Endothelial cell (in vitro differentiated cells): ENCODE results near the gene ALG9. TPM values are rescaled to one million over a fixed set of nuclear protein-coding genes. Genes with fewer than 3 reads are reported as not detected.
A peak's percentile ranks its signal among the peaks of the same experiment; 100 is the strongest.

ENCODE experiments used
- DNase-seq: peaks from one replicate; pipeline ENCODE4 v3.0.0; 2021; ENCODE audit warnings: low spot score
- H3K27ac Mint-ChIP-seq: one replicate; pipeline ENCODE4 v1.8.0; 2021; ENCODE audit warnings: mixed read lengths, inconsistent platforms; ENCODE audit not compliant: unreplicated experiment
- H3K27me3 Mint-ChIP-seq: one replicate; pipeline ENCODE4 v1.8.0; 2021; ENCODE audit warnings: mild to moderate bottlenecking, moderate library complexity, mixed read lengths, inconsistent platforms; ENCODE audit not compliant: unreplicated experiment
- H3K36me3 Mint-ChIP-seq: one replicate; pipeline ENCODE4 v1.8.0; 2021; ENCODE audit warnings: mild to moderate bottlenecking, low read depth, mixed read lengths, inconsistent platforms; ENCODE audit not compliant: unreplicated experiment
- H3K4me1 Mint-ChIP-seq: one replicate; pipeline ENCODE4 v1.8.0; 2021; ENCODE audit warnings: mild to moderate bottlenecking, mixed read lengths, inconsistent platforms; ENCODE audit not compliant: unreplicated experiment
- H3K4me3 Mint-ChIP-seq: one replicate; pipeline ENCODE4 v1.8.0; 2021; ENCODE audit warnings: mild to moderate bottlenecking, mixed read lengths, inconsistent platforms; ENCODE audit not compliant: unreplicated experiment
- H3K9me3 Mint-ChIP-seq: one replicate; pipeline ENCODE4 v1.8.0; 2021; ENCODE audit warnings: mixed read lengths, inconsistent platforms; ENCODE audit not compliant: unreplicated experiment
- total RNA-seq: library from RNA; stranded (reverse); fragmentation: NEBNext Ultra II Directional; extraction: Animal tissue kit (Norgen Biotek cat#: 25700); gene quantifications from one replicate; pipeline ENCODE4 v1.2.1, GENCODE V29; 2021; ENCODE audit not compliant: unreplicated experiment
- TF ChIP-seq, protein P1 (sequence below): fragments of 200-600 bp; sonication (generic); IDR thresholded peaks from one replicate; pipeline ENCODE4 v1.5.0; 2021; ENCODE audit warnings: antibody characterized with exemption; ENCODE audit not compliant: unreplicated experiment

Gene ALG9
- total RNA-seq, 1 donor from 2014 or later: 35.8 TPM

DNA sequence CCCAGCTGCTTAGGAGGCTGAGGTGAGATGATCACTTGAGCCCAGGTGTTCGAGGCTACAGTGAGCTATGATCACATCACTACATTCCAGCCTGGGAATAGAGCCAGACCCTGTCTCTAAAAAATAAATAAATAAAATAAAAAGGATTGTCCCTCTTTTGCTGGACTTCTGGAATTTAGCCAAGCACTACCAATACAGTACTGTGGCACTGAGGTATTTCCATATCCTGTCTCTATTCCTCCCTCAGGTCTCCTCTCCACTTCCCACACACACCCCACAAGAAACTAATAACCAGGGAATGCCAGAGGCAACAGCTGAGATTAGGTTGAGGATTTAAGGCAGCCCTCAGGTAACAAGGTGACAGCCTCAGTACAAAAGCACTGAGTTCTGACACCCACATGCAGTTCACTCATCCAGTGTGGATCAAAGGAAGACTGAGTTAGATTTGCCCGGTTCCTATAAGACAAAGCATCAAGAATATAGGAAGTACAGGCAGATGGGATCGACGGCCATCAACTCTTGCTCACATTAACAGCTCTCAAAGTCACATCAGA lies 100.7 kb downstream of the ALG9 start:
- peaks cover 4% of the 10 kb centered on the region for H3K27me3 Mint-ChIP-seq
- H3K9me3 Mint-ChIP-seq: no peaks in the 10 kb centered on the region
- H3K36me3 Mint-ChIP-seq: peaks cover 5% of the 10 kb centered on the region
- H3K4me1 Mint-ChIP-seq: peaks cover 5% of the 10 kb centered on the region
- DNase-seq: no peak
- TF ChIP-seq, protein P1, sequence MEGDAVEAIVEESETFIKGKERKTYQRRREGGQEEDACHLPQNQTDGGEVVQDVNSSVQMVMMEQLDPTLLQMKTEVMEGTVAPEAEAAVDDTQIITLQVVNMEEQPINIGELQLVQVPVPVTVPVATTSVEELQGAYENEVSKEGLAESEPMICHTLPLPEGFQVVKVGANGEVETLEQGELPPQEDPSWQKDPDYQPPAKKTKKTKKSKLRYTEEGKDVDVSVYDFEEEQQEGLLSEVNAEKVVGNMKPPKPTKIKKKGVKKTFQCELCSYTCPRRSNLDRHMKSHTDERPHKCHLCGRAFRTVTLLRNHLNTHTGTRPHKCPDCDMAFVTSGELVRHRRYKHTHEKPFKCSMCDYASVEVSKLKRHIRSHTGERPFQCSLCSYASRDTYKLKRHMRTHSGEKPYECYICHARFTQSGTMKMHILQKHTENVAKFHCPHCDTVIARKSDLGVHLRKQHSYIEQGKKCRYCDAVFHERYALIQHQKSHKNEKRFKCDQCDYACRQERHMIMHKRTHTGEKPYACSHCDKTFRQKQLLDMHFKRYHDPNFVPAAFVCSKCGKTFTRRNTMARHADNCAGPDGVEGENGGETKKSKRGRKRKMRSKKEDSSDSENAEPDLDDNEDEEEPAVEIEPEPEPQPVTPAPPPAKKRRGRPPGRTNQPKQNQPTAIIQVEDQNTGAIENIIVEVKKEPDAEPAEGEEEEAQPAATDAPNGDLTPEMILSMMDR: no peak
- no peak overlapping the region for H3K4me3 Mint-ChIP-seq
- no peak overlapping the region for H3K27ac Mint-ChIP-seq

DNA sequence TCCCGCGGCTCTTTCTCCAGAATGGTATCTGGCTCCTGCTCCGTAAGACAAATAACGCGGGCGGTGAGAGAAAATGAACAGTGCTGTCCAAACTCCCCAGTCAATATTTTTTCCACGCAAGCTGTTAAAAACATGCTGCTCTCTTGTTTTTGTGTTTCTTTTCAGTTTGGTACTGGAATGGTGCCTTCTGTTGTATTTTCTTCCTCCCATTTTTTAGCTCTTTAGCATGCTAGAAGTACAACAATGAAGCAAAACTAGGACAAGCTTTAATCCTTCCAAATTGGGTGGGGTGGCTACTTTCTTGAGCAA lies 104.6 kb downstream of the ALG9 start:
- H3K4me3 Mint-ChIP-seq: peak overlapping the region; percentile 98
- peaks cover 16% of the 10 kb centered on the region for H3K4me1 Mint-ChIP-seq
- peak overlapping the region; percentile 90 for H3K27ac Mint-ChIP-seq
- TF ChIP-seq, protein P1: no peak
- H3K9me3 Mint-ChIP-seq: no peaks in the 10 kb centered on the region
- DNase-seq: no peak
- H3K27me3 Mint-ChIP-seq: peaks cover 7% of the 10 kb centered on the region
- peaks cover 28% of the 10 kb centered on the region for H3K36me3 Mint-ChIP-seq

DNA sequence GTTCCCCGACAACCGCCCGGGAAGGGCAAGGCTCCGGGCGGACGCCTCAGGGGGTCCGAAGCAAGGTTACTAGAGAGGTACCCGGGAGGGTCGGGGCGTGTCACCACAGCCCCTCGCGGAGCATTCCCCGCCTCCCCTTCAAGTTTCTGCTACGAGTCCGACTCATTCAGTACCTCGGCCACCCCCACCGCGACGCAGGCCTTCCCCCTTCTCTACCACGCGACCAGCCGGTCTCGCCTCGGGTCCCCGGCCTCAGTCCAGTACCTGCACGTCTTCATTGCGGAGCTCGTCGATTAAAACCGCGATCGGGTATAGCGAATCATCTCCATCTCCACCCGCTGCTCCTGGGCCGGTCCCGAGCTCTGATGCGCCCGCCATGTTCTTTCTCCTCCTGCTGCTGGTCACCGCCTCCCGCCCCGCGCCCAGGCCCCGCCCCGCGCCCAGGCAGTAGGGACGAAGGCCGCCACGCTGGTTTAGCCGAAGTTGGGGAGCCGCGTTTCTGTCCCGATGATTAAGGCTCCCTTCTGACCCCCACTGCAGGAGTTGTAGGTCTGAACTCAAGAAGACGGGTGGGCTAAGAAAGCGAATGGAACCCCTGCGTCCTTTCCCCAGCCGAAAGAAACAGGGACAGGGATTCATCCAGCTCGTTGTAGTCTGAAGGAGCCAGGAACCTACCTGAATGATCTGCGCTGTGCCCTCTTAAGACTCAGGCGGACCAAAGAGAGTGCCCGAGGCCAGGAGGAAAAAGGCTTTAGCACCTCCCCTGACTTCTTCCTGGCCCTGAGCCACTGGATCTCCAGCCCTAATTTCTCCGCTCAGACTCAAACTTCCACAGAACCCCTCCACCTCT lies 105.2 kb downstream of the ALG9 start, which contains the start of gene PPP2R1B:
TSS of gene PPP2R1B (minus strand) at position 406 of the 850 bp plus-strand sequence. CDS start at position 378, 28 bp downstream.
- H3K36me3 Mint-ChIP-seq: peaks cover 31% of the 10 kb centered on the region
- TF ChIP-seq, protein P1: no peak
- H3K9me3 Mint-ChIP-seq: no peaks in the 10 kb centered on the region
- peak within 1 kb of the TSS; percentile 98 for H3K4me3 Mint-ChIP-seq
- DNase-seq: peak; percentile 68
- H3K4me1 Mint-ChIP-seq: peaks cover 16% of the 10 kb centered on the region
- H3K27ac Mint-ChIP-seq: peak within 1 kb of the TSS; percentile 90
- H3K27me3 Mint-ChIP-seq: peaks cover 7% of the 10 kb centered on the region

DNA sequence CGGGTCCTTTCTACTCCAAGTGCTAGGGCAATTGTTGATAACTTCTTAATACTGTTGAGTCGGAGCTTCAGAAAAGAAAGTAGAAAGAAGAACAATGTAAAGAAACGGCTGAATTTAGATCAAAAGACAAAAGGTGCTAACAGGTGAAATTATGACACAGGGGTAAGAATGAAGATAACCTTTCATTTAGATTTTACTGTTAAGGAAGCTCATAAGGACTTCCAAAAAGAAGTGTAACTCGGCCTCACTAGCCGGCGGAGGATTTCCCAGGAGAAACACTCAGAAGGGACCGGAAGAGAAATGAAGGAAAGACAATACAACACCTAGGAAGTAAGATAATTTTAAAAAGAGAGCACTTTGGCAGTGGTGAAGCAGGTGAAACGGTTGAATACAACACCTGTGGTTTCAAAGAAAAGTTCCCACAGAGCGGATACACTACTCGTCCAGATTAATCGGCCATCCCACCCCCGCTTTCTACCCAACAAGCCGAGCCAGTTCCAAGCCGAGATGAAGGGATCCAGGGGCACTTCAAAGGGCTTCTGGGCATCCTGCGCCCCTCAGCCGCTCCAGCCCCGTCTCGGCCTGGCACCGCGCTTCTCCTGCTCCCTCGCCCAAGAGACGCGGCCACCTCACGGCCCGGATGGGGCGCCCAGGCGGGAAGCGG lies 105.9 kb downstream of the ALG9 start:
- Mint-ChIP-seq H3K36me3 (peaks cover 31% of the 10 kb centered on the region), H3K4me1 (peaks cover 16% of the 10 kb centered on the region), H3K27ac (peak overlapping the region; percentile 81), H3K27me3 (peaks cover 7% of the 10 kb centered on the region), H3K9me3 (no peaks in the 10 kb centered on the region), H3K4me3 (peak overlapping the region; percentile 98)
- TF ChIP-seq, protein P1: no peak
- no peak for DNase-seq
